Ammon's horn (tissue), 1 donor: Measurements from ENCODE around the gene BANP.
"Not testable (repeated sequence)": the region's sequence is repeated elsewhere in the genome, so short reads cannot be mapped to it uniquely, and the experiment has no call there.

ENCODE experiments used
- DNase-seq: peaks from one replicate; pipeline ENCODE4 v3.0.0-alpha.2; 2016; ENCODE audit warnings: low spot score

BANP gene

GRCh38 chr16:88104363-88104762, 153.1 kb downstream of the BANP start:
- not testable (repeated sequence) for DNase-seq

- not testable (repeated sequence) for DNase-seq
Observed at GRCh38 chr16:88105574-88106140, 154.4 kb downstream of the BANP start.

- not testable (repeated sequence) for DNase-seq
Observed at GRCh38 chr16:88106566-88106965, 155.3 kb downstream of the BANP start.

- no peak for DNase-seq
Observed at GRCh38 chr16:88108762-88109161, 157.5 kb downstream of the BANP start.

- not testable (repeated sequence) for DNase-seq
Observed at GRCh38 chr16:88109726-88110621, 158.7 kb downstream of the BANP start.

GRCh38 chr16:88110875-88111494, 159.8 kb downstream of the BANP start:
- not testable (repeated sequence) for DNase-seq

- not testable (repeated sequence) for DNase-seq
Observed at GRCh38 chr16:88111976-88112375, 160.7 kb downstream of the BANP start.

GRCh38 chr16:88113545-88114045, 162.4 kb downstream of the BANP start:
- DNase-seq = no peak

- not testable (repeated sequence) for DNase-seq
Observed at GRCh38 chr16:88114541-88115228, 163.5 kb downstream of the BANP start.

GRCh38 chr16:88116121-88116520, 164.9 kb downstream of the BANP start:
- no peak for DNase-seq

GRCh38 chr16:88117476-88117868, 166.2 kb downstream of the BANP start:
- DNase-seq = no peak

GRCh38 chr16:88118376-88118775, 167.1 kb downstream of the BANP start:
- DNase-seq = no peak

GRCh38 chr16:88118852-88119741, 167.9 kb downstream of the BANP start:
- DNase-seq = not testable (repeated sequence)

GRCh38 chr16:88119881-88120751, 168.9 kb downstream of the BANP start:
- not testable (repeated sequence) for DNase-seq

- no peak for DNase-seq
Observed at GRCh38 chr16:88120812-88121211, 169.6 kb downstream of the BANP start.

GRCh38 chr16:88121391-88121790, 170.2 kb downstream of the BANP start:
- DNase-seq = not testable (repeated sequence)

GRCh38 chr16:88121886-88122580, 170.8 kb downstream of the BANP start:
- DNase-seq = no peak
